Neural crest cell (in vitro differentiated cells): ENCODE measurements around the gene BRPF1. TPM values are rescaled to one million over a fixed set of nuclear protein-coding genes. Genes with fewer than 3 reads are reported as not detected.

ENCODE experiments used
- DNase-seq: peaks from one replicate; pipeline ENCODE4 v3.0.0; 2021; ENCODE audit warnings: low read depth, mixed read lengths, low spot score
- H3K27ac Mint-ChIP-seq: one replicate; pipeline ENCODE4 v1.8.0; 2021; ENCODE audit warnings: mild to moderate bottlenecking, mixed read lengths; ENCODE audit not compliant: unreplicated experiment
- H3K27me3 Mint-ChIP-seq: 2 replicates; pipeline ENCODE4 v1.8.0; 2021; ENCODE audit warnings: low read depth, mild to moderate bottlenecking, mixed read lengths
- H3K36me3 Mint-ChIP-seq: 2 replicates; pipeline ENCODE4 v1.8.0; 2021; ENCODE audit warnings: low read depth, mild to moderate bottlenecking, mixed read lengths
- H3K4me1 Mint-ChIP-seq: 2 replicates; pipeline ENCODE4 v1.8.0; 2021; ENCODE audit warnings: mixed read lengths
- H3K4me3 Mint-ChIP-seq: one replicate; pipeline ENCODE4 v1.8.0; 2021; ENCODE audit warnings: mild to moderate bottlenecking, mixed read lengths
- H3K9me3 Mint-ChIP-seq: 2 replicates; pipeline ENCODE4 v1.8.0; 2021; ENCODE audit warnings: mixed read lengths
- total RNA-seq: library from RNA; stranded (reverse); gene quantifications from 2 replicates; pipeline ENCODE4 v1.2.1, GENCODE V29; 2021
- TF ChIP-seq, protein P1 (sequence below): fragments of 200-600 bp; sonication (generic); conservative IDR thresholded peaks from 2 replicates; pipeline ENCODE4 v1.5.0; 2021; ENCODE audit warnings: antibody characterized with exemption, mild to moderate bottlenecking

Gene BRPF1
- total RNA-seq, 1 donor from 2014 or later, result 39.2 TPM

DNA sequence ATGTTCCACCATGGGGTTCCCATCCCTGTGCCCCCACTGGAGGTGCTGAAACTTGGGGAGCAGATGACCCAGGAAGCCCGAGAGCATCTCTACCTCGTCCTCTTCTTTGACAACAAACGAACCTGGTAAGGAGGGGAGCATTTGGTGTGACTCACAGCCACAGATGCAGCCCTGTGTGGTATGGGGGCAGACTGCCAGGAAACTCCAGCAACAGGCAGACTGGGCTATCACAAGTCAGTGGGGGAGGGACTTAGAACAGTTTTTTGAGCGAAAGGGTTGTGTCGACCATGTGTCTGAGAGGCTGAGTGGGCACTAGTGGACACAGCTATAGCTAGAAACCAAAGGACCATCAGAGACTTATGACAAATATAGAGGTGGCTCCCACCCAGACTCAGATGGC is 14.8 kb downstream of the BRPF1 start:
- Mint-ChIP-seq H3K9me3 (no peaks in the 10 kb centered on the region), H3K27ac (no peak overlapping the region), H3K36me3 (peaks cover 4% of the 10 kb centered on the region), H3K4me1 (peaks cover 24% of the 10 kb centered on the region), H3K4me3 (peak overlapping the region; percentile 31), H3K27me3 (peaks cover 4% of the 10 kb centered on the region)
- DNase-seq, result no peak
- TF ChIP-seq, protein P1, sequence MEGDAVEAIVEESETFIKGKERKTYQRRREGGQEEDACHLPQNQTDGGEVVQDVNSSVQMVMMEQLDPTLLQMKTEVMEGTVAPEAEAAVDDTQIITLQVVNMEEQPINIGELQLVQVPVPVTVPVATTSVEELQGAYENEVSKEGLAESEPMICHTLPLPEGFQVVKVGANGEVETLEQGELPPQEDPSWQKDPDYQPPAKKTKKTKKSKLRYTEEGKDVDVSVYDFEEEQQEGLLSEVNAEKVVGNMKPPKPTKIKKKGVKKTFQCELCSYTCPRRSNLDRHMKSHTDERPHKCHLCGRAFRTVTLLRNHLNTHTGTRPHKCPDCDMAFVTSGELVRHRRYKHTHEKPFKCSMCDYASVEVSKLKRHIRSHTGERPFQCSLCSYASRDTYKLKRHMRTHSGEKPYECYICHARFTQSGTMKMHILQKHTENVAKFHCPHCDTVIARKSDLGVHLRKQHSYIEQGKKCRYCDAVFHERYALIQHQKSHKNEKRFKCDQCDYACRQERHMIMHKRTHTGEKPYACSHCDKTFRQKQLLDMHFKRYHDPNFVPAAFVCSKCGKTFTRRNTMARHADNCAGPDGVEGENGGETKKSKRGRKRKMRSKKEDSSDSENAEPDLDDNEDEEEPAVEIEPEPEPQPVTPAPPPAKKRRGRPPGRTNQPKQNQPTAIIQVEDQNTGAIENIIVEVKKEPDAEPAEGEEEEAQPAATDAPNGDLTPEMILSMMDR, result no peak

DNA sequence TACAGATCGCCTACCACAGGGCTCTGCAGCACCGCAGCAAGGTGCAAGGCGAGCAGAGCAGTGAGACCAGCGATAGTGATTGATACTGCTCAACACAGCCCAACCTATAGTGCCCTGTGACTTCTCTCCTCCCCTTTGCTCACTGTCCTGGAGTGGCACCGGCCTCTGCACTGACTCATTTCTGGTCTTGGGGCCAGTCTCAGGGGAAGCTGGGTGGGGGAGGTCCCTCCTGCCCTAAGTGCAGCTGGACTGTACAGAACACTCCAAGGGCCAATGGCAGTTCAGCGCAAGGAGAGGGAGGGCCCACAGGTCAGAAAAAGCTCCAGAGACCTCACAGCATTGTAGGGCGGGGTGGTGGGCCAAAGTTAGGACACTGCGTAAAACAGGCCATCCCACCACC is 15.7 kb downstream of the BRPF1 start:
- peaks cover 4% of the 10 kb centered on the region for H3K27me3 Mint-ChIP-seq
- no peaks in the 10 kb centered on the region for H3K9me3 Mint-ChIP-seq
- H3K27ac Mint-ChIP-seq, result no peak overlapping the region
- DNase-seq, result no peak
- H3K4me3 Mint-ChIP-seq, result peak overlapping the region; percentile 68
- H3K36me3 Mint-ChIP-seq, result peaks cover 4% of the 10 kb centered on the region
- TF ChIP-seq, protein P1, result no peak
- peaks cover 33% of the 10 kb centered on the region for H3K4me1 Mint-ChIP-seq

DNA sequence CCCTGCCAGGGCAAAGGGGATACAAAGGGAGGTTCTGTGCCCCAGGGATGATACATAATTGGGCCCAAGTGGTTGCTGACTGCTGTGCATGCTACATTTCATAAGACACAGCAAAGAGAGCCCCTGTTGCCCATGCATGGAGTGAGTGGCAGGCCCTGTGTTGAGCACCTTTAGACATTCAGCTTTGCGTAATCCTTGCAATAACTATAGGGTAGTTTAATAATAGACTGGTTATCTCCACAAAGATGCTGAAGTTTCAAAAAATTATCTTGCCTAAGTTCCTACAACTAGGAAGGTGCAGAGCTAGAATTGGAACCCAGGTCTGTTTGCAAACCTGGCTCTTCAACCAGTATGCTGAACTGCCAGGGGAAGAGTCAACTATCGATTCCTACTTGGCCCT is 16.5 kb downstream of the BRPF1 start:
- peaks cover 4% of the 10 kb centered on the region for H3K27me3 Mint-ChIP-seq
- no peak overlapping the region for H3K27ac Mint-ChIP-seq
- H3K36me3 Mint-ChIP-seq, result peaks cover 4% of the 10 kb centered on the region
- no peak for DNase-seq
- H3K4me1 Mint-ChIP-seq, result peaks cover 33% of the 10 kb centered on the region
- TF ChIP-seq, protein P1, result no peak
- no peaks in the 10 kb centered on the region for H3K9me3 Mint-ChIP-seq
- peak overlapping the region; percentile 67 for H3K4me3 Mint-ChIP-seq

DNA sequence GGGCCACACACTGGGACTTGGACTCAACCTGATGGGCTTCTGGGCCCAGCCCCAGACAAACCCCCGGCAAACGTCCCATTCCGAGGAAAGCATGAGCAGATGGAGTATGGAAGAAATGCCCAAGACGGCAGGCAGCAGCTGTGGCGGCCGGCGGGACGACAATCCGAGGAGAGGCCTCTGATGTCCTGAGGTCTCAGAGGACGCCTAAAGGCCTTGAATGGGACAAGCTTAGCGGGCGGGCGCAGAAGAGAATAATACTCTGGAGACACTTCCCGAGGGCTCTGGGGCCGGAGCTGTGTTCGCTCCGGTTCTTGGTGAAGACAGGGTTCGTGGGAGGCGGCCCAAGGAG is 17.7 kb downstream of the BRPF1 start:
- Mint-ChIP-seq H3K9me3 (no peaks in the 10 kb centered on the region), H3K4me1 (peaks cover 33% of the 10 kb centered on the region)
- TF ChIP-seq, protein P1, result no peak

DNA sequence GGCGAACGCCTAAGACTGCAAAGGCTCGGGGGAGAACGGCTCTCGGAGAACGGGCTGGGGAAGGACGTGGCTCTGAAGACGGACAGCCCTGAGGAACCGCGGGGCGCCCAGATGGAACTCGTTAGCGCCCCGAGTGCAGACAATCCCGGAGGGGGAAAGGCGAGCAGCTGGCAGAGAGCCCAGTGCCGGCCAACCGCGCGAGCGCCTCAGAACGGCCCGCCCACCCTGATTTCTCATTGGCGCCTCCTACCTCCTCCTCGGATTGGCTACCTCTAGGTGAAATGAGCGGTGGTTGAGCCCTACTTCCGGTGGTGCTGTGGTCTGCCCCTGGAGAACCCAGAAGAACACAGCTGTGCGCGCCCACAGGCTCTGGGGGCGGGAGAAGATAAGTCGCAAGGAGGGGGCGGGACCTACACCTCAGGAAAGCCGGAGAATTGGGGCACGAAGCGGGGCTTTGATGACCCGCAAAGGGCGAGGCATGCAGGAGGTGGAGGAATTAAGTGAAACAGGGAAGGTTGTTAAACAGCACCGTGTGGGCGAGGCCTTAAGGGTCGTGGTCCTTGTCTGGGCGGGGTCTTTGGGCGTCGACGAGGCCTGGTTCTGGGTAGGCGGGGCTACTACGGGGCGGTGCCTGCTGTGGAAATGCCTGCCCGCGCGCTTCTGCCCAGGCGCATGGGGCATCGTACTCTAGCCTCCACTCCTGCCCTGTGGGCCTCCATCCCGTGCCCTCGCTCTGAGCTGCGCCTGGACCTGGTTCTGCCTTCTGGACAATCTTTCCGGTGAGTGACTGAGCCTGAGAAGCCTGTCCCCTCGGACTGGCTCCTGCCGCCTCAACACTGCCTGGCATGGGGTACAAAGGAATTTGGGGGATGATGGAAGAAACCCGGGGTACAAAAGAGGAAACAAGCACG is 18.4 kb downstream of the BRPF1 start, which contains the start of gene OGG1:
Gene OGG1, plus strand, starts transcription at position 308 of the 911 bp plus-strand sequence. Its CDS starts 335 bp downstream, at position 643.
- TF ChIP-seq, protein P1, result no peak
- H3K4me1 Mint-ChIP-seq, result peaks cover 33% of the 10 kb centered on the region
- H3K4me3 Mint-ChIP-seq, result peak within 1 kb of the TSS; percentile 99
- H3K9me3 Mint-ChIP-seq, result no peaks in the 10 kb centered on the region
- H3K27me3 Mint-ChIP-seq, result peaks cover 4% of the 10 kb centered on the region
- H3K27ac Mint-ChIP-seq, result peak within 1 kb of the TSS; percentile 98
- H3K36me3 Mint-ChIP-seq, result peaks cover under 1% of the 10 kb centered on the region
- peak; percentile 90 for DNase-seq

More for the DNA sequence above, 17.7 kb downstream of the BRPF1 start:
- DNase-seq, result no peak
- H3K27me3 Mint-ChIP-seq, result peaks cover 4% of the 10 kb centered on the region
- H3K36me3 Mint-ChIP-seq, result peaks cover 4% of the 10 kb centered on the region
- peak overlapping the region; percentile 98 for H3K27ac Mint-ChIP-seq
- H3K4me3 Mint-ChIP-seq, result peak overlapping the region; percentile 99
